ENCODE results near the gene ERC1.

- TF ChIP-seq, protein P1, sequence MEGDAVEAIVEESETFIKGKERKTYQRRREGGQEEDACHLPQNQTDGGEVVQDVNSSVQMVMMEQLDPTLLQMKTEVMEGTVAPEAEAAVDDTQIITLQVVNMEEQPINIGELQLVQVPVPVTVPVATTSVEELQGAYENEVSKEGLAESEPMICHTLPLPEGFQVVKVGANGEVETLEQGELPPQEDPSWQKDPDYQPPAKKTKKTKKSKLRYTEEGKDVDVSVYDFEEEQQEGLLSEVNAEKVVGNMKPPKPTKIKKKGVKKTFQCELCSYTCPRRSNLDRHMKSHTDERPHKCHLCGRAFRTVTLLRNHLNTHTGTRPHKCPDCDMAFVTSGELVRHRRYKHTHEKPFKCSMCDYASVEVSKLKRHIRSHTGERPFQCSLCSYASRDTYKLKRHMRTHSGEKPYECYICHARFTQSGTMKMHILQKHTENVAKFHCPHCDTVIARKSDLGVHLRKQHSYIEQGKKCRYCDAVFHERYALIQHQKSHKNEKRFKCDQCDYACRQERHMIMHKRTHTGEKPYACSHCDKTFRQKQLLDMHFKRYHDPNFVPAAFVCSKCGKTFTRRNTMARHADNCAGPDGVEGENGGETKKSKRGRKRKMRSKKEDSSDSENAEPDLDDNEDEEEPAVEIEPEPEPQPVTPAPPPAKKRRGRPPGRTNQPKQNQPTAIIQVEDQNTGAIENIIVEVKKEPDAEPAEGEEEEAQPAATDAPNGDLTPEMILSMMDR (IDR thresholded peaks at IDR 0.05): no peak
- no peak for TF ChIP-seq POLR2A (IDR thresholded peaks at IDR 0.05)
- TF ChIP-seq EP300 (IDR thresholded peaks at IDR 0.05): no peak
Measured at GRCh38 chr12:1131811-1132224, 140.8 kb downstream of the ERC1 start.

Measured in tibial nerve (tissue), 4 donors.